ENCODE results near the gene PTPRK. TPM values are rescaled to one million over a fixed set of nuclear protein-coding genes. Genes with fewer than 3 reads are reported as not detected.

The PTPRK gene
- total and polyA plus RNA-seq, 4 experiments from 2014 or later: 0.47 to 1.5 (median 0.61) TPM; not detected in 1

DNA sequence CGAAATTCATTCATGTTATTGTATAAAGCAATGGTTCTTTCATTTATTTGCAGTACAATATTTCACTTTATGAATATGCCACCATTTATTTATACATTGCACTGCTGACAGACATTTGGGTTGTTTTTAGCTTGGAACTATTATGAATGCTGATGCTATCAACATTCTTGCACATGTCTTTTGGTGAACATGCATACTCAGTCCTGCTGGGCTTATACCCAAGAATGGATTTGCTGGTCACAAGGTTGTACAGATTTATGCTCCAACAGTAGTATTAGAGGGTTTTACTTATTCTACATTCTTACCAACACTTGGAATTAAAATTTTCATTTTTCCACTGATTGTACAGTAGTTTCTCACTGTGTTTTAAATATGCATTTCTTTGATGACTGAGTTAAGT, 126.2 kb downstream of the PTPRK start:
- Mint-ChIP-seq H3K4me1 (peaks cover 0 to 4% (median 0%) of the 10 kb centered on the region in 4 donors), H3K9me3 (no peaks in the 10 kb centered on the region), H3K4me3 (no peak overlapping the region), H3K27me3 (peaks cover 2% of the 10 kb centered on the region in 2 donors), H3K27ac (no peak overlapping the region), H3K36me3 (no peaks in the 10 kb centered on the region)
- intact Hi-C loops (cut with micrococcal nuclease): no loop called here
- no peak overlapping the region for H3K27ac ChIP-seq (ENCODE audit: low read depth, low read length)
- H3K4me1 ChIP-seq (ENCODE audit: insufficient read depth, low read length): no peaks in the 10 kb centered on the region
- CTCF ChIA-PET (ENCODE audit: partially characterized antibody): no interaction called here
- no peak overlapping the region for H3K4me3 ChIP-seq (ENCODE audit: low read length in 2 of 2)
- POLR2A ChIA-PET (ENCODE audit: partially characterized antibody): no interaction called here
- no peak for DNase-seq
- no peaks in the 10 kb centered on the region for H3K27me3 ChIP-seq (ENCODE audit: insufficient read depth, low read length)
- H3K36me3 ChIP-seq (ENCODE audit: insufficient read depth, low read length): no peaks in the 10 kb centered on the region
- H3K9me3 ChIP-seq (ENCODE audit: control insufficient read depth in 1 of 2, low read length in 2 of 2): no peaks in the 10 kb centered on the region

DNA sequence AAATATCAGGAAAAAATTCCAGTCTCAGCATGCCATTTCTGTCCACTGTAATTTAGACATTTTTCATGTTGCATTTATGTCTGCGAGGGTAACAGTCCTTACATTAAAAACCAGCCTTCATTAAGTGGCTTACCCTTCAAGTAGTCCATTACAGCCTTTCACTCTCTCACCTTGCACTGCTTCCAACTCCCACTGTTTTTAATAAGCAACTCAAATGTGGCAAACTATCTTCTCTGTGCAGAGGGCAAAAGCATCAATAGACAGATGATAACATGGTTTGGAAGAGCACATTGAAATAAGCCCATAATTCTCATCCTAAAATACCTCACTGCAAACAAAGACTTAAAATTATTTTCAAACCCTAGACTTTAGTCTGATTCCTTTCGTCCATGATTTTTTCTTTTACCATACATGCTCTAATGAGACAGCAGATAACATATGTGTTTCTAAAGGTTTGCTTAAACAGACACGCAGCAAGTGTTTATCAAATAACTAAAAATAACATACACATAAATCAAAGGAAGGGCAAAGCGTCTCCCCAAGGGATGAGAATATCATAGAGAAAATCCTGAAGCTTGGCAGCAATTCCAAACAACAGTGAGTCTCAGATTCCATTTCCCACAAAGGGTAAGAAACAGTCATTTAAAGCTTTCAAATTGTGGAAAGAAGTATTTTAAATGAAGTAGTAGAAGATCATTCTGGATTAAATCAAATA, 130.4 kb downstream of the PTPRK start:
- Mint-ChIP-seq H3K36me3 (no peaks in the 10 kb centered on the region), H3K4me3 (no peak overlapping the region), H3K4me1 (no peaks in the 10 kb centered on the region), H3K9me3 (no peaks in the 10 kb centered on the region), H3K27ac (no peak overlapping the region), H3K27me3 (peaks cover 0 to 2% of the 10 kb centered on the region in 2 donors)
- H3K27ac ChIP-seq (ENCODE audit: low read depth, low read length): no peak overlapping the region
- ChIA-PET CTCF (ENCODE audit: partially characterized antibody) (no interaction called here), POLR2A (ENCODE audit: partially characterized antibody) (no interaction called here)
- H3K36me3 ChIP-seq (ENCODE audit: insufficient read depth, low read length): no peaks in the 10 kb centered on the region
- intact Hi-C loops (cut with micrococcal nuclease): no loop called here
- DNase-seq: no peak
- H3K9me3 ChIP-seq (ENCODE audit: control insufficient read depth in 1 of 2, low read length in 2 of 2): no peaks in the 10 kb centered on the region
- no peaks in the 10 kb centered on the region for H3K4me1 ChIP-seq (ENCODE audit: insufficient read depth, low read length)
- H3K27me3 ChIP-seq (ENCODE audit: insufficient read depth, low read length): no peaks in the 10 kb centered on the region
- H3K4me3 ChIP-seq (ENCODE audit: low read length in 2 of 2): no peak overlapping the region

DNA sequence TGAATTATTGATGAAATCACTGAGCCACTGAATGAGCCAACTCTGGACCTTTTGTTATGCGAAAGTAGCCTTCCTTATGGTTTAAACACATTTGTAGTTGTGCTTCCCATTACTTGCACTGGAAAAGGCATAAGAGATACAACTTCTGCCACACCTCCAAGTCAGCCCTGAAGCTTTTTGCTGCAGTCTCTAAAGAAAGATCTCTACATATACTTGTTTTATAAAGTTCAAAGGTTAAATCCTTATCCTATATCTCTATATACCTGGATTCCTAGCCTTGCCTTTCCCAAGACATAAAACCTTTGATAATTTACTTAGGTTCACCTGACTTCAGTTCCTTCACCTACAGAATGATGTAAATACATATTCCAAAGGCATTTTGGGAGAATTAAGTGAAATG, 132.0 kb downstream of the PTPRK start:
- Histone ChIP-seq H3K27me3 (ENCODE audit: insufficient read depth, low read length) (no peaks in the 10 kb centered on the region), H3K4me3 (ENCODE audit: low read length in 2 of 2) (no peak overlapping the region), H3K9me3 (ENCODE audit: control insufficient read depth in 1 of 2, low read length in 2 of 2) (no peaks in the 10 kb centered on the region), H3K4me1 (ENCODE audit: insufficient read depth, low read length) (no peaks in the 10 kb centered on the region), H3K36me3 (ENCODE audit: insufficient read depth, low read length) (no peaks in the 10 kb centered on the region), H3K27ac (ENCODE audit: low read depth, low read length) (no peak overlapping the region)
- Mint-ChIP-seq H3K4me3 (no peak overlapping the region), H3K9me3 (no peaks in the 10 kb centered on the region), H3K36me3 (no peaks in the 10 kb centered on the region), H3K27me3 (peaks cover 0 to 1% of the 10 kb centered on the region in 2 donors), H3K4me1 (no peaks in the 10 kb centered on the region), H3K27ac (no peak overlapping the region)
- intact Hi-C loops (cut with micrococcal nuclease): no loop called here
- ChIA-PET POLR2A (ENCODE audit: partially characterized antibody) (no interaction called here), CTCF (ENCODE audit: partially characterized antibody) (no interaction called here)
- no peak for DNase-seq

DNA sequence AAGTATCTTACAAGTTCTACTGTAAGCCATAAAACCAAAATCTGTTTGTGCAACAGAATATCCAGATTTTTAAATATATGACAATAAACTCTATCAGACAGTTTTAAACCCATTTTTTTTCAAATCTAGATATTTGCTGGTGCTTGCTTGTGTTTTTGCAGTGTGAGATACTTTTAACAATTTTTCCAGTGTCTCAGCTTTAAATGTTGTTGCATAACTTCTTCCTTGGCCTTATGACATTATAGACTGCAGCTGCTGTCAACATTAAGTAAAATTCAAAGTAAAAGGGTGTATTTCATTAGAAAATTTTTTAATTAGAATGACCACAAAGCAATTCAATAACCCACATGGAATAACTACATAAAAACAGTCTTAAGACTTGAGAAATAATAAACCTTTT, 139.5 kb downstream of the PTPRK start:
- Mint-ChIP-seq H3K36me3 (peaks cover 3 to 9% of the 10 kb centered on the region in 2 donors), H3K4me1 (no peaks in the 10 kb centered on the region), H3K4me3 (no peak overlapping the region), H3K27ac (no peak overlapping the region), H3K27me3 (peaks cover 0 to 3% of the 10 kb centered on the region in 2 donors), H3K9me3 (peaks cover 0 to 17% (median 12%) of the 10 kb centered on the region in 8 donors)
- no peaks in the 10 kb centered on the region for H3K36me3 ChIP-seq (ENCODE audit: insufficient read depth, low read length)
- CTCF ChIA-PET (ENCODE audit: partially characterized antibody): no interaction called here
- DNase-seq: no peak
- intact Hi-C loops (cut with micrococcal nuclease): no loop called here
- no peak overlapping the region for H3K4me3 ChIP-seq (ENCODE audit: low read length in 2 of 2)
- H3K27me3 ChIP-seq (ENCODE audit: insufficient read depth, low read length): no peaks in the 10 kb centered on the region
- no peaks in the 10 kb centered on the region for H3K9me3 ChIP-seq (ENCODE audit: control insufficient read depth in 1 of 2, low read length in 2 of 2)
- no peak overlapping the region for H3K27ac ChIP-seq (ENCODE audit: low read depth, low read length)
- no peaks in the 10 kb centered on the region for H3K4me1 ChIP-seq (ENCODE audit: insufficient read depth, low read length)
- POLR2A ChIA-PET (ENCODE audit: partially characterized antibody): no interaction called here

DNA sequence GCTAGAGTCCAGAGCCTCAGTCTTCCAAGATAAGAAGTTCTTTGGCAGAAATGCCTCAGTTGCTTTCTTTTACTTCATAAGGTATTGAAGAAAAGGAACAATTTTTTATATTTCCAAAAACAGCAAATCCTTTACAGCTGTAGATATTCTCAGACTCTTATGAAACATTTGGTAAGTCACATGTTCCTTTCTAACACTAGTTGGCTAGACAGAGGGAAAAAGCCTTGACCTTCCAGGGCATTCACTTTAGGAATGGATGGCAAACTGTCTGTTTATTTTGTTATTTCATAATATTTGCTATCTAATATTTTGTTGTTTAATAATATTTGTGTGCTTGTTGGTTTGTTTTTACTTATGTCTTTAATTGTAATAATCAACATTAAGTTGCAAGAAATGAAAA, 140.8 kb downstream of the PTPRK start:
- ChIA-PET POLR2A (ENCODE audit: partially characterized antibody) (no interaction called here), CTCF (ENCODE audit: partially characterized antibody) (no interaction called here)
- Histone ChIP-seq H3K27me3 (ENCODE audit: insufficient read depth, low read length) (no peaks in the 10 kb centered on the region), H3K4me3 (ENCODE audit: low read length in 2 of 2) (no peak overlapping the region), H3K4me1 (ENCODE audit: insufficient read depth, low read length) (no peaks in the 10 kb centered on the region), H3K27ac (ENCODE audit: low read depth, low read length) (no peak overlapping the region), H3K36me3 (ENCODE audit: insufficient read depth, low read length) (no peaks in the 10 kb centered on the region), H3K9me3 (ENCODE audit: control insufficient read depth in 1 of 2, low read length in 2 of 2) (no peaks in the 10 kb centered on the region)
- Mint-ChIP-seq H3K27me3 (peaks cover 0 to 3% of the 10 kb centered on the region in 2 donors), H3K4me3 (no peak overlapping the region), H3K36me3 (peaks cover 3 to 9% of the 10 kb centered on the region in 2 donors), H3K4me1 (no peaks in the 10 kb centered on the region), H3K9me3 (peaks cover 0 to 25% (median 18%) of the 10 kb centered on the region in 8 donors), H3K27ac (no peak overlapping the region)
- intact Hi-C loops (cut with micrococcal nuclease): no loop called here
- DNase-seq: no peak

DNA sequence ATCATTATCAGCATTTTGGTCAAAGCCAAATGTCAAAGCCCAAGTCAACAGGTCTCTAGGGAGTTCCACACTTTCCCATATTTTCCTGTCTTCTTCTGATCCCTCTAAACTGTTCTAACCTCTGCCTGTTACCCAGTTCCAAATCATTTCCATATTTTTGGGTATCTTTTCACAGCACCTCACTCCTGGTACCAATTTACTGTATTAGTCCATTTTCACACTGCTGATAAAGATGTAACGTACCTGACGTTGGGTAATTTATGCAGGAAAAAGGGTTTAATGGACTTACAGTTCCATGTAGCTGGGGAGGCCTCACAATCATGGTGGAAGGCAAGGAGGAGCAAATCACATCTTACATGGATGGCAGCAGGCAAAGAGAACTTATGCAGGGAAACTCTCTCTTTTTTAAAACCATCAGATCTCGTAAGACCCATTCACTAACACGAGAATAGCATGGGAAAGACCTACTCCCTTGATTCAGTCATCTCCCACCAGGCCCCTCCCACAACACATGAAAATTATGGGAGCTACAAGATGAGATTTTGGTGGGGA, 143.4 kb downstream of the PTPRK start:
- intact Hi-C loops (cut with micrococcal nuclease): no loop called here
- no peak overlapping the region for H3K4me3 ChIP-seq (ENCODE audit: low read length in 2 of 2)
- peaks cover 0 to 2% (median 0%) of the 10 kb centered on the region in 4 donors for H3K4me1 Mint-ChIP-seq
- H3K4me1 ChIP-seq (ENCODE audit: insufficient read depth, low read length): no peaks in the 10 kb centered on the region
- peaks cover 0 to 3% of the 10 kb centered on the region in 2 donors for H3K27me3 Mint-ChIP-seq
- no peaks in the 10 kb centered on the region for H3K9me3 ChIP-seq (ENCODE audit: control insufficient read depth in 1 of 2, low read length in 2 of 2)
- ChIA-PET POLR2A (ENCODE audit: partially characterized antibody) (no interaction called here), CTCF (ENCODE audit: partially characterized antibody) (no interaction called here)
- DNase-seq: no peak
- no peak overlapping the region for H3K27ac ChIP-seq (ENCODE audit: low read depth, low read length)
- peaks cover 0 to 29% (median 18%) of the 10 kb centered on the region in 8 donors for H3K9me3 Mint-ChIP-seq
- no peaks in the 10 kb centered on the region for H3K27me3 ChIP-seq (ENCODE audit: insufficient read depth, low read length)
- no peaks in the 10 kb centered on the region for H3K36me3 ChIP-seq (ENCODE audit: insufficient read depth, low read length)
- H3K27ac Mint-ChIP-seq: no peak overlapping the region
- H3K4me3 Mint-ChIP-seq: no peak overlapping the region
- H3K36me3 Mint-ChIP-seq: peaks cover 3 to 9% of the 10 kb centered on the region in 2 donors

DNA sequence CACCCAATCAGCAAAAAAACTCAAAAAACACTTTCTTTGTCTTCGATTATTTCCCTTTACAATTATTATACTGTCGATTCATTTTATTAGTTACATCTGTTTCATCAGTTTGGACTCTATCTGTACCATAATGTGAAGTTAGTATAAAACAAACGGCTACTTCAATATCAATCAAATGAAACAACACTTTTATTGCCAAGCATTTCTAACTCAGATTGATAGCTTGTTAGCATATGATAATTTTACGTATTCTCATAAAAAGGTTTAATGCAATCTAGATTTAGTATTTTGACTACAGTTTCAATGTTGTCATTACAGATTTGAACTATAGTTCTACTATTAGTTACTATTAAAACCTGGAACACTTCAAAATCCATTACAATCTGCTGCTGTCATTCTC, 149.3 kb downstream of the PTPRK start:
- no peaks in the 10 kb centered on the region for H3K36me3 Mint-ChIP-seq
- peaks cover 0 to 15% (median 8%) of the 10 kb centered on the region in 8 donors for H3K9me3 Mint-ChIP-seq
- no peak overlapping the region for H3K27ac ChIP-seq (ENCODE audit: low read depth, low read length)
- no peaks in the 10 kb centered on the region for H3K9me3 ChIP-seq (ENCODE audit: control insufficient read depth in 1 of 2, low read length in 2 of 2)
- DNase-seq: no peak
- no peaks in the 10 kb centered on the region for H3K36me3 ChIP-seq (ENCODE audit: insufficient read depth, low read length)
- intact Hi-C loops (cut with micrococcal nuclease): no loop called here
- no peaks in the 10 kb centered on the region for H3K4me1 ChIP-seq (ENCODE audit: insufficient read depth, low read length)
- no peaks in the 10 kb centered on the region for H3K27me3 ChIP-seq (ENCODE audit: insufficient read depth, low read length)
- peaks cover 0 to 4% (median 0%) of the 10 kb centered on the region in 4 donors for H3K4me1 Mint-ChIP-seq
- no peak overlapping the region for H3K4me3 ChIP-seq (ENCODE audit: low read length in 2 of 2)
- no peaks in the 10 kb centered on the region for H3K27me3 Mint-ChIP-seq
- H3K4me3 Mint-ChIP-seq: no peak overlapping the region
- H3K27ac Mint-ChIP-seq: no peak overlapping the region
- ChIA-PET POLR2A (ENCODE audit: partially characterized antibody) (no interaction called here), CTCF (ENCODE audit: partially characterized antibody) (no interaction called here)
